ENCODE data around the gene SLC6A3. TPM values are rescaled to one million over a fixed set of nuclear protein-coding genes. Genes with fewer than 3 reads are reported as not detected.

SLC6A3 gene
- total RNA-seq, 1 experiment from 2014 or later = 0.05 TPM

DNA sequence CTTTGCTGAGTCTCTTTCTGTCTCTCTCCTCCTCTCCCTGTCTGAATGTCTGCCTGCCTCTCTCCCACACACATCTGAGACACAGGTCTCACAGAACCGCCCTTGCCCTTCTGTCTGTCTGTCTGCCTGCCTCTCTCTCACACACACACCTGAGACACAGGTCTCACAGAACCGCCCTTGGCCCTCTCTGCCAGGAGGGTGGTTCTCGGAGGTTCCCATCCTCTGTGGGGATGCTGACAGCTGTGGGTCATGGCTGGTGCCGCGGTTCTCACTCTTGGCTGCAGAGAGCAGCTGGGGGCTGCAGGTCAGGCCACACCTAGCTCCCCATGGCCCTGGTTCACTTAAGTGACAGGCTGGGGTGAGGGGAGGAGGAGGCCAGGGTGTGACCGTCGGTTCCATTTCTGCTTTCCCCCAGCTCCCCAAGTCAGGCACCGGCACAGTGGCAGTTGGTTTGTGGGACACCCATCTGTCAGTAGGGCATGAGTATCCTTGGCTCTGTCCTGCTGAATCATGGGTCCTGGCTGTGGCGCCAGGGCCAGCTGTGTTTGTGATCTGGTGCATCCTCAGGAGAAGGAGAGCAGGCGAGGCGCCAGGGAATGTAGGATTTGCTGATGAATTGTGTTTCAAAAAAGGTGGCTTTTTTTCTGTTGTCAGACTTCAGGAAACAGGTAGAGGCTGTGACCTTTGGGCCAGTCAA lies 58.0 kb downstream of the SLC6A3 start:
- Histone ChIP-seq H3K36me3 (ENCODE audit: control insufficient read depth, insufficient read depth, low read length) (no peaks in the 10 kb centered on the region), H3K4me3 (ENCODE audit: low read depth in 2 of 2, low read length in 2 of 2) (no peak overlapping the region), H3K27me3 (ENCODE audit: control insufficient read depth, insufficient read depth, low read length) (peaks cover 8% of the 10 kb centered on the region), H3K4me1 (ENCODE audit: control insufficient read depth, insufficient read depth, low read length) (peaks cover 3% of the 10 kb centered on the region), H3K9me3 (ENCODE audit: control insufficient read depth, insufficient read depth, low read depth, low read length) (no peaks in the 10 kb centered on the region), H3K27ac (ENCODE audit: low read length) (no peak overlapping the region)
- in situ Hi-C loops (cut with HindIII; ENCODE audit: low pct_unique_long_range_greater_than_20kb, low sequenced_read_pairs) (no loop called here), intact Hi-C loops (cut with micrococcal nuclease; ENCODE audit: unreplicated experiment) (no loop called here)
- ChIA-PET CTCF (no interaction called here), POLR2A (no interaction called here)
- TF ChIP-seq CTCF (IDR thresholded peaks at IDR 0.05) (no peak), SIN3A (IDR thresholded peaks at IDR 0.05; ENCODE audit: borderline replicate concordance, insufficient read depth, low read depth, low read length) (no peak), TCF7L2 (IDR thresholded peaks at IDR 0.05; ENCODE audit: low read depth, low read length) (no peak), REST (IDR thresholded peaks at IDR 0.05; ENCODE audit: insufficient read depth in 1 of 2, low read depth in 2 of 2, low read length in 1 of 2) (no peak), POLR2AphosphoS5 (IDR thresholded peaks at IDR 0.05; ENCODE audit: low read depth, low read length) (no peak)
- no TSS peak for BruUV-seq (replicated peaks)
- ATAC-seq = no peak
- DNase-seq (ENCODE audit: low read depth, low spot score) = no peak

DNA sequence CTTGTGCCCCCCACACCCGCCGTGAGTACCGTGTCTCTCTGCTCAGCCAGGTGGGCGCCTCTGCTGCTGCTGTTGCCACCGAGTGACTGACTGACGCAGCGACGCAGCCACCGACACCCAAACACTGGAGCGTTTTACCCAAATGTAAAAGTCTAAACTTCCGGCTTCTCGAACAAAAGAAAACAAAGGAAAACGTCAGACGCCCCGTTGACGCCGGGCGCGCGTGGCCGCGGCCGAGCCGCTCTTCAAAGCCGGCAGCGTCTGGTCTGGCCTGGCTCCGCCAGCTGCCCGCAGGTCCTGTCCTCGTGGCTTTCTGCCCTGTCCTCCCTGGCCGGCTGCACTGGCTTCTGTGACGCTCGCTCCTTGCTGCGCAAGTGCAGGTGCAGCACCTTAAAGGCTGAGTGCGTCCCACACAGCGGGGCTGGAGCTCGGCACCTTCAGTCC lies 58.9 kb downstream of the SLC6A3 start:
- intact Hi-C loops (cut with micrococcal nuclease; ENCODE audit: unreplicated experiment) (no loop called here), in situ Hi-C loops (cut with HindIII; ENCODE audit: low pct_unique_long_range_greater_than_20kb, low sequenced_read_pairs) (no loop called here)
- DNase-seq (ENCODE audit: low read depth, low spot score) = no peak
- no TSS peak for BruUV-seq (replicated peaks)
- CTCF ChIA-PET = no interaction called here
- no peak for TF ChIP-seq POLR2AphosphoS5 (IDR thresholded peaks at IDR 0.05; ENCODE audit: low read depth, low read length)
- TF ChIP-seq TCF7L2 (IDR thresholded peaks at IDR 0.05; ENCODE audit: low read depth, low read length) = no peak
- no peak for TF ChIP-seq SIN3A (IDR thresholded peaks at IDR 0.05; ENCODE audit: borderline replicate concordance, insufficient read depth, low read depth, low read length)
- no peak for TF ChIP-seq REST (IDR thresholded peaks at IDR 0.05; ENCODE audit: insufficient read depth in 1 of 2, low read depth in 2 of 2, low read length in 1 of 2)
- TF ChIP-seq CTCF (IDR thresholded peaks at IDR 0.05) = no peak
- POLR2A ChIA-PET = no interaction called here
- Histone ChIP-seq H3K4me3 (ENCODE audit: low read depth in 2 of 2, low read length in 2 of 2) (peak overlapping the region; percentile 52 to 62), H3K27me3 (ENCODE audit: control insufficient read depth, insufficient read depth, low read length) (peaks cover 8% of the 10 kb centered on the region), H3K36me3 (ENCODE audit: control insufficient read depth, insufficient read depth, low read length) (no peaks in the 10 kb centered on the region), H3K27ac (ENCODE audit: low read length) (no peak overlapping the region), H3K9me3 (ENCODE audit: control insufficient read depth, insufficient read depth, low read depth, low read length) (no peaks in the 10 kb centered on the region), H3K4me1 (ENCODE audit: control insufficient read depth, insufficient read depth, low read length) (peaks cover 3% of the 10 kb centered on the region)
- peak; percentile 59 for ATAC-seq

Measured in Panc1 (cell line).